Neural crest cell (in vitro differentiated cells): ENCODE results near the gene KSR1. TPM values are rescaled to one million over a fixed set of nuclear protein-coding genes. Genes with fewer than 3 reads are reported as not detected.

Source experiments
- DNase-seq: peaks from one replicate; pipeline ENCODE4 v3.0.0; 2021; ENCODE audit warnings: low read depth, mixed read lengths, low spot score
- H3K27ac Mint-ChIP-seq: one replicate; pipeline ENCODE4 v1.8.0; 2021; ENCODE audit warnings: mild to moderate bottlenecking, mixed read lengths; ENCODE audit not compliant: unreplicated experiment
- H3K27me3 Mint-ChIP-seq: 2 replicates; pipeline ENCODE4 v1.8.0; 2021; ENCODE audit warnings: low read depth, mild to moderate bottlenecking, mixed read lengths
- H3K36me3 Mint-ChIP-seq: 2 replicates; pipeline ENCODE4 v1.8.0; 2021; ENCODE audit warnings: low read depth, mild to moderate bottlenecking, mixed read lengths
- H3K4me1 Mint-ChIP-seq: 2 replicates; pipeline ENCODE4 v1.8.0; 2021; ENCODE audit warnings: mixed read lengths
- H3K4me3 Mint-ChIP-seq: one replicate; pipeline ENCODE4 v1.8.0; 2021; ENCODE audit warnings: mild to moderate bottlenecking, mixed read lengths
- H3K9me3 Mint-ChIP-seq: 2 replicates; pipeline ENCODE4 v1.8.0; 2021; ENCODE audit warnings: mixed read lengths
- total RNA-seq: library from RNA; stranded (reverse); gene quantifications from 2 replicates; pipeline ENCODE4 v1.2.1, GENCODE V29; 2021
- TF ChIP-seq, protein P1 (sequence below): fragments of 200-600 bp; sonication (generic); conservative IDR thresholded peaks from 2 replicates; pipeline ENCODE4 v1.5.0; 2021; ENCODE audit warnings: antibody characterized with exemption, mild to moderate bottlenecking

Gene KSR1
- total RNA-seq, 1 donor from 2014 or later, result 28.0 TPM

GRCh38 chr17:27495460-27495859 lies 39.2 kb downstream of the KSR1 start:
- H3K36me3 Mint-ChIP-seq, result peaks cover 9% of the 10 kb centered on the region
- DNase-seq, result no peak
- H3K4me1 Mint-ChIP-seq, result peaks cover 54% of the 10 kb centered on the region
- peaks cover 2% of the 10 kb centered on the region for H3K9me3 Mint-ChIP-seq
- no peak overlapping the region for H3K4me3 Mint-ChIP-seq
- no peaks in the 10 kb centered on the region for H3K27me3 Mint-ChIP-seq
- no peak overlapping the region for H3K27ac Mint-ChIP-seq
- TF ChIP-seq, protein P1, sequence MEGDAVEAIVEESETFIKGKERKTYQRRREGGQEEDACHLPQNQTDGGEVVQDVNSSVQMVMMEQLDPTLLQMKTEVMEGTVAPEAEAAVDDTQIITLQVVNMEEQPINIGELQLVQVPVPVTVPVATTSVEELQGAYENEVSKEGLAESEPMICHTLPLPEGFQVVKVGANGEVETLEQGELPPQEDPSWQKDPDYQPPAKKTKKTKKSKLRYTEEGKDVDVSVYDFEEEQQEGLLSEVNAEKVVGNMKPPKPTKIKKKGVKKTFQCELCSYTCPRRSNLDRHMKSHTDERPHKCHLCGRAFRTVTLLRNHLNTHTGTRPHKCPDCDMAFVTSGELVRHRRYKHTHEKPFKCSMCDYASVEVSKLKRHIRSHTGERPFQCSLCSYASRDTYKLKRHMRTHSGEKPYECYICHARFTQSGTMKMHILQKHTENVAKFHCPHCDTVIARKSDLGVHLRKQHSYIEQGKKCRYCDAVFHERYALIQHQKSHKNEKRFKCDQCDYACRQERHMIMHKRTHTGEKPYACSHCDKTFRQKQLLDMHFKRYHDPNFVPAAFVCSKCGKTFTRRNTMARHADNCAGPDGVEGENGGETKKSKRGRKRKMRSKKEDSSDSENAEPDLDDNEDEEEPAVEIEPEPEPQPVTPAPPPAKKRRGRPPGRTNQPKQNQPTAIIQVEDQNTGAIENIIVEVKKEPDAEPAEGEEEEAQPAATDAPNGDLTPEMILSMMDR, result no peak

DNA sequence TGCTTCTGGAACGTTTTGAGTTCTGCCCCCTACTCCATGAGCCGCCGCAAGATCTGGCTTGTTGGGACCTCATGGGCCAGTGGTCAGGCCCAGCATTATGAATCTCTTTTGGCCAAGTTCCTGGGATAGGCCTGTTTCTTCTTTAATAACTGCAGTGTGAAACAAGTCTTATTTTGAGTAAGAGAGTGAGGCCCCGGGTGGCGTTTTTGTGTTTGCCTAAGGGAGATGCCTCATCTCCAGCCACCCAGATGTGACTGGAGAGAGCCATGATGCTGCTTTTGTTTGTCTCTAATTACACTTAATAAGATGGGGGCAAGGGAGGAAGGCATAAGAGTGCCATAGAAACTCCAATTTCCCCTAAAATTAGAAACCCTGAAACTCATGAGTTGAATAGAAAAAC lies 39.8 kb downstream of the KSR1 start:
- DNase-seq, result no peak
- Mint-ChIP-seq H3K27ac (no peak overlapping the region), H3K4me3 (no peak overlapping the region), H3K4me1 (peaks cover 54% of the 10 kb centered on the region), H3K9me3 (peaks cover 3% of the 10 kb centered on the region), H3K27me3 (no peaks in the 10 kb centered on the region), H3K36me3 (peaks cover 12% of the 10 kb centered on the region)
- TF ChIP-seq, protein P1, result no peak

- Mint-ChIP-seq H3K9me3 (peaks cover 3% of the 10 kb centered on the region), H3K4me3 (no peak overlapping the region), H3K27me3 (no peaks in the 10 kb centered on the region), H3K4me1 (peaks cover 51% of the 10 kb centered on the region), H3K36me3 (peaks cover 12% of the 10 kb centered on the region), H3K27ac (no peak overlapping the region)
- TF ChIP-seq, protein P1, result no peak
- no peak for DNase-seq
These were observed 40.2 kb downstream of the KSR1 start for GRCh38 chr17:27496437-27496943.

DNA sequence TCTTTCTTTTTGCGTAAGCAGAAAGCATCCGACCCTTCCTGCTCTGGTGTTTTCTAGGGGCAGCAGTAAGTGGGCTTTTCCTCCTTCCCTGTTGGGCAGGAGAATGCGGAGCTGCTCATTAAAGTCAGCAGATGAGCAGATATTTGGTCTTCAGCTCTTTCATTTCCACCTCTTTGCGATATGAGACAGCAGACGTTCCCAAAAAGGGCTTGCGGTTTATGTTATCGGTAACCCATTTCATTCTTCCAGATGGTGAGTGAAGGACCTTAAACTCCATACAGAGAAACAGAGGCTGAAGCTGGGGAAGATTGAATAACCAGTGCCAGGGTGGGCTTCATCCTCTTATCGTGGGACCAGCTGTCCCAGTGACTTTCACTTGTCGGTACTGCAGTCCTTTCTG lies 40.7 kb downstream of the KSR1 start:
- DNase-seq, result no peak
- Mint-ChIP-seq H3K4me3 (no peak overlapping the region), H3K9me3 (peaks cover 3% of the 10 kb centered on the region), H3K27ac (no peak overlapping the region), H3K36me3 (peaks cover 16% of the 10 kb centered on the region), H3K4me1 (peaks cover 46% of the 10 kb centered on the region), H3K27me3 (no peaks in the 10 kb centered on the region)
- TF ChIP-seq, protein P1, result no peak

- Mint-ChIP-seq H3K27ac (no peak overlapping the region), H3K4me1 (peaks cover 38% of the 10 kb centered on the region), H3K4me3 (no peak overlapping the region), H3K36me3 (peaks cover 18% of the 10 kb centered on the region), H3K27me3 (no peaks in the 10 kb centered on the region), H3K9me3 (peaks cover 3% of the 10 kb centered on the region)
- TF ChIP-seq, protein P1, result no peak
- no peak for DNase-seq
These were observed 41.4 kb downstream of the KSR1 start for GRCh38 chr17:27497696-27498095.
